NCI-H1436 treated with DMSO at 0.1 percent for 48 hours (cell line): ENCODE measurements around the gene MNT.

Experiments used
- DNase-seq: peaks from one replicate; lab custom pipeline; 2025; lab: John Stamatoyannopoulos, UW

MNT gene

GRCh38 chr17:2395258-2396181 lies 5.3 kb downstream of the MNT start:
- DNase-seq = no peak

GRCh38 chr17:2394775-2395201 lies 6.1 kb downstream of the MNT start:
- no peak for DNase-seq

- DNase-seq = no peak
Observed at GRCh38 chr17:2393954-2394749, 6.7 kb downstream of the MNT start.

GRCh38 chr17:2393174-2393953 lies 7.5 kb downstream of the MNT start:
- DNase-seq = no peak

GRCh38 chr17:2392252-2393173 lies 8.3 kb downstream of the MNT start:
- DNase-seq = no peak

- no peak for DNase-seq
Observed at GRCh38 chr17:2391597-2392251, 9.1 kb downstream of the MNT start.

GRCh38 chr17:2390199-2390836 lies 10.5 kb downstream of the MNT start:
- DNase-seq = no peak

GRCh38 chr17:2388683-2389055 lies 12.2 kb downstream of the MNT start:
- DNase-seq = no peak

- no peak for DNase-seq
Observed at GRCh38 chr17:2388020-2388682, 12.7 kb downstream of the MNT start.

GRCh38 chr17:2387086-2388019 lies 13.5 kb downstream of the MNT start:
- no peak for DNase-seq

GRCh38 chr17:2386400-2387085 lies 14.3 kb downstream of the MNT start:
- no peak for DNase-seq

GRCh38 chr17:2385240-2386210 lies 15.3 kb downstream of the MNT start:
- no peak for DNase-seq

GRCh38 chr17:2384439-2385127 lies 16.3 kb downstream of the MNT start:
- DNase-seq = no peak

- no peak for DNase-seq
Observed at GRCh38 chr17:2383628-2384167, 17.2 kb downstream of the MNT start.

- no peak for DNase-seq
Observed at GRCh38 chr17:2380950-2381649, 19.8 kb downstream of the MNT start.
